ENCODE results near the gene FNDC5. TPM values are rescaled to one million over a fixed set of nuclear protein-coding genes. Genes with fewer than 3 reads are reported as not detected.
"Not testable (repeated sequence)": the region's sequence is repeated elsewhere in the genome, so short reads cannot be mapped to it uniquely, and the experiment has no call there.

Gene FNDC5
- total RNA-seq, 1 donor from 2014 or later = not detected

DNA sequence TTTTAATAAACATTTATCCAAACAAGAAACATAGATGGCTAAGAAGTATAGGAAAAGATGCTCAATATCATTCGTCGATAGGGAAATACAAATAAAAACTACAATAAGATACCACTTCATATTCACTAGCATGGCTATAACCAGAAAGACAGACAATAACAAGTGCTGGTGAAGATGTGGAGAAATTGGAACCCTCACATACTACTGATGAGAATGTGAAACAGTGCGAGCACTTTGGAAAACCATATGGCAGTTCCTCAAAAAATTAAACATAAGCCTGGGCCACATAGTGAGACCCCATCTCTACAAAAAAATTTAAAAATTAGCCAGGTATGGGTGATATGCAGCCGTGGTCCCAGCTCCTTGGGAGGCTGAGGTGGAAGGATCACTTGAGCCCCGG, 39.6 kb upstream of the FNDC5 start:
- H3K4me3 ChIP-seq (ENCODE audit: low read depth, low read length) = no peak overlapping the region
- FAIRE-seq = no peak
- DNase-seq (ENCODE audit: low read depth) = no peak
- TF ChIP-seq, protein P1, sequence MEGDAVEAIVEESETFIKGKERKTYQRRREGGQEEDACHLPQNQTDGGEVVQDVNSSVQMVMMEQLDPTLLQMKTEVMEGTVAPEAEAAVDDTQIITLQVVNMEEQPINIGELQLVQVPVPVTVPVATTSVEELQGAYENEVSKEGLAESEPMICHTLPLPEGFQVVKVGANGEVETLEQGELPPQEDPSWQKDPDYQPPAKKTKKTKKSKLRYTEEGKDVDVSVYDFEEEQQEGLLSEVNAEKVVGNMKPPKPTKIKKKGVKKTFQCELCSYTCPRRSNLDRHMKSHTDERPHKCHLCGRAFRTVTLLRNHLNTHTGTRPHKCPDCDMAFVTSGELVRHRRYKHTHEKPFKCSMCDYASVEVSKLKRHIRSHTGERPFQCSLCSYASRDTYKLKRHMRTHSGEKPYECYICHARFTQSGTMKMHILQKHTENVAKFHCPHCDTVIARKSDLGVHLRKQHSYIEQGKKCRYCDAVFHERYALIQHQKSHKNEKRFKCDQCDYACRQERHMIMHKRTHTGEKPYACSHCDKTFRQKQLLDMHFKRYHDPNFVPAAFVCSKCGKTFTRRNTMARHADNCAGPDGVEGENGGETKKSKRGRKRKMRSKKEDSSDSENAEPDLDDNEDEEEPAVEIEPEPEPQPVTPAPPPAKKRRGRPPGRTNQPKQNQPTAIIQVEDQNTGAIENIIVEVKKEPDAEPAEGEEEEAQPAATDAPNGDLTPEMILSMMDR (IDR thresholded peaks at IDR 0.05; ENCODE audit: insufficient read depth, low read length, severe bottlenecking) = no peak
- no peaks in the 10 kb centered on the region for H3K36me3 ChIP-seq (ENCODE audit: control insufficient read depth, insufficient read depth, low read length)
- H3K27me3 ChIP-seq (ENCODE audit: control insufficient read depth, insufficient read depth, low read length) = no peaks in the 10 kb centered on the region

DNA sequence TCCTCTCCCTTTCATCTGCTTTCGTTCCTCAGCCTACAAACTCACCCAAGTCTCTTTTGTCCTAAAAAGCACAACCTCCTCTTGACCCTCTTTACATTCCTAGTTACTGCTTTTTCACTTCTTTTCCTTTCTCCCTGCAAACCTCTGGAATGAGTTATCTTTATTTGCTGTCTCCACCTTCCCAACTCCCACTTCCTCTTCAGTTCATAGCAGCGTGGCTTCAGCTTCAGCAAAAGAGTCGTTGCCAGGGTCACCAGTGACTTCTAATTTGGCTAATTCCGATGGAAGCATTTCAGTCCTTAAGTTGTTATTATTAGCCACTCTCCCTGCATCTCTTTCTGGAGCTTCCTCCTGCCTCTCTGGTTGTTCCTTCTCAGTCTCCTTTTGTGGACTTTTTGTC, 36.7 kb upstream of the FNDC5 start:
- Histone ChIP-seq H3K27me3 (ENCODE audit: control insufficient read depth, insufficient read depth, low read length) (no peaks in the 10 kb centered on the region), H3K36me3 (ENCODE audit: control insufficient read depth, insufficient read depth, low read length) (no peaks in the 10 kb centered on the region), H3K4me3 (ENCODE audit: low read depth, low read length) (no peak overlapping the region)
- no peak for FAIRE-seq
- TF ChIP-seq, protein P1 (IDR thresholded peaks at IDR 0.05; ENCODE audit: insufficient read depth, low read length, severe bottlenecking) = no peak
- DNase-seq (ENCODE audit: low read depth) = no peak

DNA sequence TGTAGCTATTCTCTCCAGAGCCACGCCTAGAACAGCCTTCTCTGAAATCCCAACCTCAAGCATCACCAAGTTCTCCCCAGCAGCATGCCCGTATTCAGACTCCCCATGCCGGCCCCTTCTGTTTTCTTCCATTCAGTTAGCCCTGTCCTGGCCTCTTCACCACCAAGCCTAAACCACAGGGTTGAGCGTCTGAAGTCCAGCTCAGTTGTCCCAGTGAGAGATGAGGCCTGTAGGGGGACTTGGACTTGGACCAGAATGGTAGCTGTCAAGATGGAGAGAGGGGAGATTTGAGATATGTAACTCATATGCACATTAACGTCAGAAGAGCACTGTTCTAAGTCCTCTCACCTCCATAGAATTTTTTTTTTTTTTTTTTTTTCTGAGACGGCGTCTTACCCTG, 35.9 kb upstream of the FNDC5 start:
- Histone ChIP-seq H3K4me3 (ENCODE audit: low read depth, low read length) (no peak overlapping the region), H3K27me3 (ENCODE audit: control insufficient read depth, insufficient read depth, low read length) (no peaks in the 10 kb centered on the region), H3K36me3 (ENCODE audit: control insufficient read depth, insufficient read depth, low read length) (no peaks in the 10 kb centered on the region)
- FAIRE-seq (no peak), DNase-seq (ENCODE audit: low read depth) (no peak)
- TF ChIP-seq, protein P1 (IDR thresholded peaks at IDR 0.05; ENCODE audit: insufficient read depth, low read length, severe bottlenecking) = no peak

DNA sequence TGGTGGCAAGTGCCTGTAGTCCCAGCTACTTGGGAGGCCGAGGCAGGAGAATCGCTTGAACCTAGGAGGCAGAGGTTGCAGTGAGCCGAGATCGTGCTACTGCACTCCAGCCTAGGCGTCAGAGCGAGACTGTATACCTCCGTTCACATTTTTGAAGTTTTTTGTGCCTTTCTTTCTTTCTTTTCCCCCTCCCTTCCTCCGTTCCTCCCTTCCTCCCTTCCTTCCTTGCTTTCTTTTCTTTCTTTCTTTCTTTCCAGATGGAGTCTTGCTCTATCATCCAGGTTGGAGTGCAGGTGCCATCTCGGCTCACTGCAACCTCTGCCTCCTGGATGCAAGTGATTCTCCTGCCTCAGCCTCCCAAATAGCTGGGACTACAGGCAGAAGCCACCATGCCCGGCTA, 34.9 kb upstream of the FNDC5 start:
- FAIRE-seq; H3K4me3 ChIP-seq (ENCODE audit: low read depth, low read length); H3K27me3 ChIP-seq (ENCODE audit: control insufficient read depth, insufficient read depth, low read length); DNase-seq (ENCODE audit: low read depth); H3K36me3 ChIP-seq (ENCODE audit: control insufficient read depth, insufficient read depth, low read length): not testable (repeated sequence)

DNA sequence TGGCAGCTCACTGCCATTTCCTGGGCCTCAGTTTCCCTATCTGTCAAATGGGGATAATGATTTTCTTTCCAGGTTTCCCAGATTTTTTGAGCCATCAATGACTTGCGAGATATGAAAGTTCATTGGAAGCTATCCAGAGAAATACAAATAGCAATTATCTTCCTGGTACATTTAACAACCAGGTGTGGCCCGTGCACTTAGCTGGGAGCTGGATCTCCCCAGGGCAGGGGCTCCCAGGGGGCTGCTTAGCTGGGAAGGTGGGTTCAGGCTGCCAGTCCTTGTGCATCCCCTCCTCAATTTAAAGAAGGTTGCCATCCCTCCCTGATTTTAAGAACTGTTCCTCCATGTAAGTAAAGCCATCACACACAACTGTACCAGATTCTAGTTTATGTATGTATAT, 34.1 kb upstream of the FNDC5 start:
- H3K4me3 ChIP-seq (ENCODE audit: low read depth, low read length) = no peak overlapping the region
- no peak for FAIRE-seq
- no peaks in the 10 kb centered on the region for H3K27me3 ChIP-seq (ENCODE audit: control insufficient read depth, insufficient read depth, low read length)
- H3K36me3 ChIP-seq (ENCODE audit: control insufficient read depth, insufficient read depth, low read length) = no peaks in the 10 kb centered on the region
- TF ChIP-seq, protein P1 (IDR thresholded peaks at IDR 0.05; ENCODE audit: insufficient read depth, low read length, severe bottlenecking) = no peak
- DNase-seq (ENCODE audit: low read depth) = no peak

DNA sequence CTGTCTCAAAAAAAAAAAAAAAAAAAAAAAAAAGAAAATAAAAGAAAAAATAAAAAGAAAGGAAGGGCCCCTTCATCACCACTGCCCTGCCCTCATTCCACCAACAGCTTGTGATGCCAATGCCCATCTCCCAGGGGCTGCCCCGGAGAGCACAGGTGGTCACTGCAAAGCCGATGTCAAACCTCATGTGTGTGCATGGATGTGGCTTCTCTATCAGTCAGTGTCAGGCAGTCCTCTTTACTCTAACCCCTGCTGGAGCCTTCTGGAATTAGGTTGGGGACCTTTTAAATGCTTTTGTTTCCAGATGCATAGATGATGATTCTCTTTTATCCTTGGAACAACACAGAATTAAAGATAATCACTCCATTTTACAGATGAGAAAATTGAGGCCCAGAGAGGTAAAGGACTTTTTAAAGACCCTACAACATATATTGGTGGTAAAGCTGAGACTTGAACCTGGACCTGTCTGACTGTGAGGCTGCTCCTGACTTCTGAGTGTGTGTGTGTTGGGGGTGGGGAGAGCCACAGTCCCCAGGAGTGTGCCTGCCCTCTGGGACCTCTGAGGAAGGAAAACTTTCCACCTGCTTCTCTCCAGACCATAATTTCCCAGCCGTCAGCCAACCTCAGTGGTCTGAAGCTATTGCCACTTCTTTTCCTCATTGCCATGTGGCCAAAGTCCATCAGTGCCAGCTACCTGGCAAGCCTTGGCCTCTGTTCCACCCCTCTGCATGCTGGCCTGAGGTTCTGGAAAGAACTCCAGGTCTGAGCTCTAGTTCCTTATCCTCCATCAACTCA, 33.5 kb upstream of the FNDC5 start:
- TF ChIP-seq, protein P1 (IDR thresholded peaks at IDR 0.05; ENCODE audit: insufficient read depth, low read length, severe bottlenecking) = no peak
- DNase-seq (ENCODE audit: low read depth) (no peak), FAIRE-seq (no peak)
- Histone ChIP-seq H3K27me3 (ENCODE audit: control insufficient read depth, insufficient read depth, low read length) (no peaks in the 10 kb centered on the region), H3K4me3 (ENCODE audit: low read depth, low read length) (no peak overlapping the region), H3K36me3 (ENCODE audit: control insufficient read depth, insufficient read depth, low read length) (no peaks in the 10 kb centered on the region)
